SIG-M5 (cell line): ENCODE measurements around the gene IQCE.
A peak's percentile ranks its signal among the peaks of the same experiment; 100 is the strongest.
"Not testable (repeated sequence)": the region's sequence is repeated elsewhere in the genome, so short reads cannot be mapped to it uniquely, and the experiment has no call there.

Source experiments
- DNase-seq: peaks from one replicate; lab custom pipeline; 2025; lab: John Stamatoyannopoulos, UW

IQCE gene

DNA sequence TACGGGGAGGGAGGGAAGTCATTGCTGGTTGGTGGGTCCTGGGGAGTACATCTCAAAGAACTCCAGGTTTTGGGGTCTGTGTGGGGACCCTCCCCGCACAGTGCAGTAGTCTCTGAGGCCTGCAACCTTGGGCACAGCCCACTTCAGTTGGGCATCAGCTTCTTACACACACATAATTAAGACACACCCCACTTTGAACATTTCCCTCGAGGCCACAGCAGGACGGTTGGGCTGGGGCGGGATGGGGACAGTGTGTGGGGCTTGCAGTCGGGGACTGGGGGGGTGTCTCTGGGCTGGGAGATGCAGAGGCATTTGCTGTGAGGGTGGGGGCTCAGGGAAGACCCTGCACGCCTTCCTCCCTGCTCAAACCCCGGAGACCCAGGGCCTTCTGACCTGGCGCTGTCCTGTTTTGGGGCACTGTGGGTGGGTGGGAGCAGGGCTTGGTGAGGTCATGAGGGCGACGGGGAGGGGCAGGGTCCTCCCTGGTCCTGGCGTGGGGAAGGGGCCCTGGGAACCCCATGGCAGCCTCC is 38.0 kb upstream of the IQCE start:
- no peak for DNase-seq

DNA sequence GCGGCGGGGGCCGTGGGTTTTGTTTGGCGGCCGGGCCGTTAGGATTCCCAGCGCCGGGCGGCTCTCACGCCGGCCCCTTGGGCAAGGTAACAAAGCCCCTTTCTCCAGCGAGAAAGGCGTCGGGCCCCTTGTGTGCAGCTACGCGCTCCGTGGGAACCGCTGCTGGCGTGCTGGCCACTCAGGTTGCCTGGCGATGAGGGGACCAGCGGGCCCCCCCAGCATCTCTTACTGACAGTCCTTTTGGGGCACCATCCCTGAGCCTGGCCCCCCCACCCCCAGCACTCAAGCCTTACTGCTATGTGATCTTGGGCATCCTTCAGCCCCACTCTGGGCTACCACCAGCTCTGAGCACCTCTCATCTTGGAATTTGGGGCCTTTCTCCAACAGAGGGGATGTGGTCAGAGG is 37.4 kb upstream of the IQCE start:
- DNase-seq = no peak

GRCh38 chr7:2521952-2522591 is 36.7 kb upstream of the IQCE start:
- DNase-seq = no peak

DNA sequence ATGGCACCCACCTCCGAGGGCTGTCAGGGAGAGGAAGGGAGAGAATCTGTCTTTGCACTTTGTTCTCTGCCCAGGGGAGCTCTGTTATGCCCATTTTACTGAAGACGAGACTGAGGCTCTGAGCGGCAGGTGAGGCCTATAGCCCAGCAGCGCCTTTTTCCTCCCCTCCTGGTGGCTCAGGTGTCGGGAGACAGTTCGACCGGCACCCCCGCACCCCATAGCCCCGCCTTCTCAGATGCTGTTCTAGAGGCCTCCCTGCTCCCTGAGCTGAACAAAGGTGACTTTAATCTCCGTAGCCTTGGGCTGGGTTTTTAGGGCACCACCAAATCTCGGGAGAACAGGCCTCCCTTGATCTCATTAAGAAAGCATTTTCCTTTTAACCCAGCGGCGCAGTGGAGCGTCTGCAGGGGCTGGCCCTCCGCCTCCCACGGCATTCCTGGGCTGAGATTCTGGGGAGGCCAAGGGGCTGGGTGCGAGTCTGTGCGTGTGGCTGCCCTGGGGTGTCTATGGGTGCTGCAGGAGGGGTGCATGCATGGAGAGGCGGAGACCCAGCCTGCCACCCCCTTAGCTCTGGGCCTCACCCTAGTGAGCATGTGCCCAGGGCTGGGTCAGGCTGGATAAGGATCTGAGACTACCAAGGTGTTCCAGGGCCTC is 35.9 kb upstream of the IQCE start:
- no peak for DNase-seq

GRCh38 chr7:2523461-2523936 is 35.3 kb upstream of the IQCE start:
- DNase-seq = no peak

DNA sequence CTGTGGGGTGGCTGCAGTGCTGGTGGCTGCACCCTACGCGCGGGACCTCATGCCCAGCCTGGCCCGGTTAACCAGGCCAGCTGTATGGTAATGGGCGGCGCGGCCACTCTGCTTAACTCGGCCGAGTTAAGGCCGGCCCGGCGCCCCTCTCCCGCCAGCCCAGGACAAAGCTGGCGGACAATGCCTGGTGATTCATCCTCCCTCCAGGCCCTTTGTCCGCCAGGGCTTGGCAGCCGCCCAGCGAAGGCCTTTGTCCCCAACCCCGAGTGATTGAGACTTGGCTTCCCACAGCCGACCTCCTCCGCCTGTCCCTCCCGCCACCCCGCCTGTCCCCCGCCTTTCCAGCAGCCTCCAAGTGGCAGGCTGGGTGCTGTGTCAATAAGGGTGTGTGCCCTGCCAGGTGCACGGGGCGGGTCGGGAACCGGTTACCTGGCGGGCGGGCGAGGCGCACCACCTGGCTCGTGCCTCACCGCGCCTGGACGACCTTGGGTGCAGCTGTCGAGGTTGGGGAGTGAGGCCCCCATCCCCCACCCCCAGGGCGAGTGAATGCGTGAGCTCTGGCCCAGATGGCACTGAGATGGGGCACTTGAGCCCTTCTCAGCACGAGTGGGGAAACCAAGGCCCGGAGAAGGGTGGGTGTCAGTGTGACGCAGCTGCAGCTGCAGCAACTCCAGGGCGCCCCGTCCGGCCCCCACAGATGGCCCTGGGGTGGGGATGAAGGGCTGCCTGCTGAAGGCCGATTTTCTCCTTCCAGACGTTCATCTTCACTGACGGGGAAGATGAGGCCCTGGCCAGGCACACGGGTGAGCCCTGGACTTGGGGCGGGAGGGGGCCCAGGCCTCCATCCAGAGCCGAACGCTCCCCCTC is 34.6 kb upstream of the IQCE start:
- DNase-seq = no peak

DNA sequence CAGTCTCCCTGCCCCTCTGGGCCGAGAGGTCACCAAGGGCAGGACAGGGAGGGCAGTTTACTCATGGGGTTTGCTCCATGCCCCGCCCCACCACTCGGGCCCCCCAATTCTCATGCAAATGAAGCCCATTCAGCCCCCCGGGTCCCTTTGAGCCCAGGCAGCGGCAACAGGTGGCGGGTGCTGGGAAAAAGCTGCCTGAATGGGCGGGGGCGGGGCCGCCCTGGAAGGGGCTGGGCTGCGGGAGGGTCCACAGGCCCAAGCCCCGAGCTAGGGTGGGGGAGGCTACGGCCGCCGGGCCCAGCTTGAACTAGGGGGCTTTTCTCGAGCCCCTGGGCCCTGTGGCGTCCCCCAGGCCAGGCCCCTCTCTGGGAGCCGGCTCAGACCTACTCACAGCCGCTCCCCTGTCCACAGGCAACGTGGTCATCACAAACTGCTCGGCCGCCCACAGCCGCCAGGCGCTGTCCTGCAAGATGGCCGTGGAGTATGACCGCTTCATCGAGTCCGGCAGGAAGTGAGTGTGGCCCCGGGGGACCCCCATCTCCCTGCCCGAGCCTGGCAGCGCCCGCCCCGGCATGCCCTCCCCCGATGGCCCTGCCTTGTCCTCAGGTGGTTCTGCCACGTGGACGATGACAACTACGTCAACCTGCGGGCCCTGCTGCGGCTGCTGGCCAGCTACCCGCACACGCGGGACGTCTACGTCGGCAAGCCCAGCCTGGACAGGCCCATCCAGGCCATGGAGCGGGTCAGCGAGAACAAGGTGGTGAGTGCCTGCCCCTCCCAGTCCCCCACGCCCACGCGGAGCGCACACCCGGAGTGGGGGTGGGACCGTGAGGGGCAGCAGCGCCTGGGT is 33.7 kb upstream of the IQCE start:
- no peak for DNase-seq

DNA sequence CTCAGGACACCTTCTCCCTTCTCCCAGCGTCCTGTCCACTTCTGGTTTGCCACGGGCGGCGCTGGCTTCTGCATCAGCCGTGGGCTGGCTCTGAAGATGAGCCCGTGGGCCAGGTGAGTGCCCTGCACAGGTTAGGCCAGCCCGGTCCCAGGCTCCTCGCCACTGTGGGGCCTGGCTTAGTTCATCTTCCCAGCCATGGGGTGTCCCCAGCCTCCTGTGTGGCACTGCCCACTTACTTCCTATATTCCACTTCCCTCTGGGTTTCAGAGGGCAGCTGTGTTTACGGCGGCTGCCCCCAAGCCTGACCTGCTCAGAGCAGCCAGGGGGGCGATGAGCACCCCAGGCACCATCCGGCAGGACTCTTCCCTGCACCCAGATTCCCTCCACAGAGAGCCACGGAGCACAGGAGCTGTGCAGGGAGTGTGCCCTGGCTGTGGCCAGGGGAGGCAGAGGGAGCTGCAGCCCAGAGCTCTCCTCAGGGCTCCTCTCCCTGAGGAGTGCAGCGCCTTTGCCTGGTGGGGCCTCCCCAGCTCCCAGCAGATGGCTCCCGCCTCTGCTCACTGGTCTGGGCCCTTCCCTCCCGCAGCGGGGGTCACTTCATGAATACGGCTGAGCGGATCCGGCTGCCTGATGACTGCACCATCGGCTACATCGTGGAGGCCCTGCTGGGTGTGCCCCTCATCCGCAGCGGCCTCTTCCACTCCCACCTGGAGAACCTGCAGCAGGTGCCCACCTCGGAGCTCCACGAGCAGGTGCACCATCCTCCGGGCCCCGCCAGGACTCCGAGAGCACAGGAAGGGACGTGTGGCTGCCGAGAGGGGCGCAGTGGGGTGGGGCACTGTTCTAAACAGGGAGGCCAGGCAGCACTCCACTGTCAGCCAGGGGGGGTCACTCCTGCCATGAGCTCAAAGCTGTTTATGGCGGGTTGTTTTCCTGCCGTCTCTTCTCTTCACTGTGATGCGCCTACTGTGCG is 32.8 kb upstream of the IQCE start:
- DNase-seq = no peak

GRCh38 chr7:2526659-2527504 is 31.9 kb upstream of the IQCE start:
- DNase-seq = no peak

- no peak for DNase-seq
Observed at GRCh38 chr7:2527505-2528467, 31.0 kb upstream of the IQCE start.

DNA sequence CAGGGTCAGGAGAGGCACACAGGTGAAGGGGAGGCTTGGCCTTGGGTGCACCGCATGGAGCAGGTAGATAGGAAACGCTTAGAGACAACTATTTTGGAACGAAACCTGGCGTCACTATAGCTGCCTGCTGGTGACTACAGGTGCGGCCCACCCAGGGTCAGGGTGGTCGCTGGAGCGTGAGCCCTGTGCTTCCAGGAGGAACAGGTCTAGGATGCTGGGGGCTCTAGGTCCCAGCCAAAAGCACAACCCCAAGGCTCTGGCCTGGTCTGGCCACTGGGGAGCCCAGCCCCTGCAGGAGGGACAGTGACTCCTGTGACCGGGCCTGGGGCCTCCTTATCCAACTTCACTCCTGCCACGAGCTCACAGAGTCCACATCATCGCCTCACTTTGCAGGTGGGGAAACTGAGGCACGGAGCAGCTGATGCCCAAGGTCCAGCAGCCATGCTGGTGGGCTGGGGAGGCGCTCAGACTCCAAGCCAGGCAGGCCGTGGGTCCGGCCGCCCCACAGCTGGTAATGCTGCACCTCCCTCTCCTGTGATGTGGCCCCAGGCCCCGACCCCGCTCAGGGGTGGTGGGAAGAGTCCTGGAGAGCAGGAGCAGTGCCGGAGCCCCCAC is 30.2 kb upstream of the IQCE start:
- no peak for DNase-seq

- peak; percentile 76 for DNase-seq
Observed at GRCh38 chr7:2529161-2530070, 29.4 kb upstream of the IQCE start.

DNA sequence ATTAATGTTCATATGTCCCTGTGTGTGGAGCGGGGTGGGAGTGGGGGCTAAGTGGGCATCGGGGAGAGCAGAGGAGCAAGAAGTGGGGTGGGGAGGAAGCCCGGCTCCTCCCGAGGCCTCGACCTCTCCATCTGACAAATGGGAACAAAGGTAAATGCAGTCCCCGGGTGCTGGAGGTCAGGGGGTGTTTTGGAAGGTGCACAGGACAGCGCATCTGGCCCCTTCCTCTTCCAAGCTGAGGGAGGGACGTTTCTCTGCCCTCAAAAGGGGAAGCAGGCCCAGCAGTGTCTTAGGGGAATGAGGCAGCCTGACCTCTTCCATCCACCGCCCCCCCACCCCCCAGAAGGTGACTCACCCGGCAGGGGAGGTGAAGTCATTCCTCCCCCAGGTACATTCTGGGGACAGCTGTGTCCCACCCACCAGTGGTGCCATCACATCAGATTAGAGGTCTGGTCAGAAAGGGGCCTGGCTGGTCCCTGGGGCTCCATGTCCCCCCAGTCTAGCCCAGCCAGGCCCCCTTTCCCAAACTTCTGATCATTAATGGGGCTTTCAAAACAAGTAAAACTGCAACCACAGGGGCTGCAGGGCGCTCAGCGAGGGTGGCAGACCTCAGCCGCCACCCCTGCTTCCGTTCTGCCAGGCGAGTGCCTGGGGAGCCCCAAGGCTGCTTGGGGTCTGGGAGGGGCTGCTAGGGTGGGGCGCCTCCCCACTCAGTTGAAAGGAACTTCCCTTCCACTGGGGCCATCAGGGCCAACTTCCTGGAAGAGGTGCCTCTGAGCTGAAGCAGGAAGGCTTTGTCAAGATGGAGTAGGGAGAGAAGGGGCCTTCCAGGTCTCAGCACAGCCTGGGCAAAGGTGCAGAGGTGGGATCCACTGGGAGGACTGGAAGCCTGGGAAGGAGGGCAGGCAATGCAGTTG is 28.4 kb upstream of the IQCE start:
- DNase-seq = peak; percentile 32

DNA sequence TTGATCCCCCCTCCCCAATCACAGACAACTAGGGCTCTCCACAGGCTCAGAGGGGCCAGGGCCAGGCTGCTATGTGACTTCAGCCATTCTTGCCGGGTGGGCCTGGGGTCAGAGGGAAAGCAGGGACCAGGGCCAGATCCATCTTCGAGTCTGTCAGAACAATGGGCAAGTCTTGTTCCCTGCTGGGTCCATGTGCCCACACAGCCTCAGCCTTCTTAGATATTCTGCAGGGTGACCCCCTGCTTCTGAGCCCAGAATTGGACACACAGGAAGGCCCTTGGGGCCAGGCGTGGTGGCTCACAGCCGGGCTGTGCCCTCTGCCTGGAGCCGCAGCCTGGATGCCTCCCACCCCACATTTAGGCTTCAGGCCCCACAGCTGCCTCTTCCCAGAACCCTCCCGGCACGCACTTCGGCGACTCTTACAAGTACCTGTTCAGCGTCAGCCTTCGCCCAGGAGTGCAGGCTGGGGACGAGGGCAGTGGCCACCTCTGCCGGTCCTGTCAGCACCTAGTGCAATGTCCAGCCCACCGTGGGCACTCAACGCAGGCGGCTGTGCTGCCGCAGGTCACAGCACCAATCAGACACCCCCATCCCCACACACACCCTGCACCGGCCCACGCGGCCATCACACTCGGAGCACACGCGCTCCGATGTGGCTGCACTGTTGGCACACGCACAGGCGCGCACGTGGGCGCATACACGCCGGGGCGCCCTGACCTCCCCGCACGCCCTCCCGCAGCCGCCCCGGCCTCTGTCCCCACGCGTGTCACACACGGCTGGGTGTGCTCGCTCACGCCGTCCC is 27.6 kb upstream of the IQCE start:
- DNase-seq = not testable (repeated sequence)

GRCh38 chr7:2531796-2532110 is 27.0 kb upstream of the IQCE start:
- DNase-seq = not testable (repeated sequence)
